RWPE2 (cell line): ENCODE data around the gene CASP4.

Experiments
- ATAC-seq: fragments of 200-7000 bp; cut with Tn5 transposase; 3 replicates; pipeline ENCODE4 v1.9.1; 2021; ENCODE audit warnings: low read depth
- DNase-seq: peaks from one replicate; pipeline ENCODE4 v3.0.0-alpha.2; 2020; ENCODE audit warnings: low spot score
- H3K27ac ChIP-seq: fragments of 450-650 bp; 2 replicates; pipeline ENCODE4 v1.5.1; 2017; ENCODE audit warnings: mild to moderate bottlenecking; ENCODE audit not compliant: poor library complexity, severe bottlenecking
- H3K27me3 ChIP-seq: fragments of 250-450 bp; sonication (Bioruptor Pico); 2 replicates; pipeline ENCODE4 v1.5.1; 2021; ENCODE audit warnings: mild to moderate bottlenecking, moderate library complexity; ENCODE audit not compliant: insufficient read depth, poor library complexity, severe bottlenecking
- H3K36me3 ChIP-seq: fragments of 250-450 bp; sonication (Bioruptor Pico); 2 replicates; pipeline ENCODE4 v1.5.1; 2020; ENCODE audit warnings: low read depth, mild to moderate bottlenecking, moderate library complexity
- H3K4me1 ChIP-seq: fragments of 250-450 bp; sonication (Bioruptor Pico); 2 replicates; pipeline ENCODE4 v1.5.1; 2021; ENCODE audit warnings: mild to moderate bottlenecking, moderate library complexity; ENCODE audit not compliant: insufficient read depth, poor library complexity, severe bottlenecking
- H3K4me3 ChIP-seq: fragments of 250-450 bp; sonication (Bioruptor Pico); 2 replicates; pipeline ENCODE4 v1.5.1; 2021; ENCODE audit warnings: mild to moderate bottlenecking, moderate library complexity; ENCODE audit not compliant: severe bottlenecking
- H3K9me3 ChIP-seq: fragments of 250-450 bp; sonication (Bioruptor Pico); 2 replicates; pipeline ENCODE4 v1.5.1; 2021; ENCODE audit warnings: mild to moderate bottlenecking, moderate library complexity; ENCODE audit not compliant: severe bottlenecking
- CTCF ChIP-seq: fragments of 450-650 bp; IDR thresholded peaks from one replicate; pipeline ENCODE4 v1.5.1; 2017; ENCODE audit warnings: mild to moderate bottlenecking, moderate library complexity; ENCODE audit not compliant: poor library complexity, severe bottlenecking

The CASP4 gene

GRCh38 chr11:104899226-104899625 lies 69.1 kb downstream of the CASP4 start:
- Histone ChIP-seq H3K36me3 (no peaks in the 10 kb centered on the region), H3K4me3 (no peak overlapping the region), H3K27ac (no peak overlapping the region), H3K9me3 (no peaks in the 10 kb centered on the region), H3K27me3 (no peaks in the 10 kb centered on the region), H3K4me1 (no peaks in the 10 kb centered on the region)
- no peak for DNase-seq
- ATAC-seq, result no peak
- no peak for TF ChIP-seq CTCF

GRCh38 chr11:104898685-104899013 lies 69.7 kb downstream of the CASP4 start:
- Histone ChIP-seq H3K4me3 (no peak overlapping the region), H3K36me3 (no peaks in the 10 kb centered on the region), H3K9me3 (no peaks in the 10 kb centered on the region), H3K4me1 (no peaks in the 10 kb centered on the region), H3K27ac (no peak overlapping the region), H3K27me3 (no peaks in the 10 kb centered on the region)
- DNase-seq (no peak), ATAC-seq (no peak)
- TF ChIP-seq CTCF, result no peak

GRCh38 chr11:104897891-104898684 lies 70.3 kb downstream of the CASP4 start, which contains the start of gene CASP12:
CASP12 (minus strand) TSS chr11:104898460.
- H3K4me3 ChIP-seq, result no peak within 1 kb of the TSS
- no peak for ATAC-seq
- no peak for TF ChIP-seq CTCF

GRCh38 chr11:104895634-104896033 lies 72.7 kb downstream of the CASP4 start:
- no peak for ATAC-seq
- H3K4me1 ChIP-seq, result no peaks in the 10 kb centered on the region

More at GRCh38 chr11:104897891-104898684, 70.3 kb downstream of the CASP4 start, which contains the start of gene CASP12:
- no peak within 1 kb of the TSS for H3K27ac ChIP-seq
- H3K27me3 ChIP-seq, result no peaks in the 10 kb centered on the region
- H3K9me3 ChIP-seq, result no peaks in the 10 kb centered on the region
- no peaks in the 10 kb centered on the region for H3K4me1 ChIP-seq
- no peak for DNase-seq
- H3K36me3 ChIP-seq, result no peaks in the 10 kb centered on the region

More at GRCh38 chr11:104895634-104896033, 72.7 kb downstream of the CASP4 start:
- no peak for DNase-seq
- no peak for TF ChIP-seq CTCF
- Histone ChIP-seq H3K9me3 (no peaks in the 10 kb centered on the region), H3K4me3 (no peak overlapping the region), H3K27me3 (no peaks in the 10 kb centered on the region), H3K27ac (no peak overlapping the region), H3K36me3 (no peaks in the 10 kb centered on the region)
